Bladder microvascular endothelial cell (primary cell): ENCODE results near the gene NIPAL4. TPM values are rescaled to one million over a fixed set of nuclear protein-coding genes. Genes with fewer than 3 reads are reported as not detected.

Source experiments
- total RNA-seq: library from RNA; depleted of rRNA; stranded (reverse); fragments of >200 nt; gene quantifications from 2 replicates; pipeline ENCODE4 v1.2.3, GENCODE V29; 2014

NIPAL4 gene
- total RNA-seq, result not detected in 2 replicates

GRCh38 chr5:157459715-157460599 is at the start of gene NIPAL4:
TSS of gene NIPAL4 (plus strand) at chr5:157460213. CDS start at chr5:157460321, 108 bp downstream.

Other genes with a start within 250 kb of the NIPAL4 start
- gene CYFIP2, start 194.1 kb upstream of the NIPAL4 start, total RNA-seq, result 9.4 and 30.6 TPM in 2 replicates
- 22.4 and 25.4 TPM in 2 replicates for gene ADAM19, start 115.6 kb downstream of the NIPAL4 start, total RNA-seq
- not detected in 2 replicates for gene SOX30, start 192.2 kb downstream of the NIPAL4 start, total RNA-seq
- gene C5orf52, start 211.3 kb downstream of the NIPAL4 start, total RNA-seq, result not detected in 2 replicates